ENCODE measurements around the gene RAD51B. TPM values are rescaled to one million over a fixed set of nuclear protein-coding genes. Genes with fewer than 3 reads are reported as not detected.

The RAD51B gene
- total RNA-seq, 1 experiment from 2014 or later = 20.0 TPM

DNA sequence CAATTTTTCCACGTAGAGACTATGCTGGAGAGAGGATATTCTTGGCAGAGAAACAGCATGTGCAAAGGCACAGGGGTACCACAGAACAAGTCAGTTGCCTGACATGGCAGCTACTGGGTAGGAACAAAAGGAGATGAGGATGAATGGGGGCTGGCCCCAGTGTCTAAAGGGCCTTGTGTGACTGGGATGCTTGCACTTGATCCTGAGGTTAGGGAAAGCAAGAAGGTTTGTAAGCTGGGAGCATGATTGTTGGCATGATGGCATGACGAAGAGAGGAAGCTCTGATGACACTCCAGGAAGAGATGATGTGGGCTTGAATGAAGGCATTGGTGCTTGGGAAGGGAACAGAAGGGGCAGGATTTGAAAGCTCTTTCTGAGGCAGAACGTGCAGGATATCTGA, 834.2 kb downstream of the RAD51B start:
- Histone ChIP-seq H3K9me2 (ENCODE audit: insufficient read depth) (no peaks in the 10 kb centered on the region), H3K4me2 (ENCODE audit: low read length) (no peak overlapping the region), H3K4me1 (ENCODE audit: control insufficient read depth in 1 of 2, insufficient read depth in 2 of 2, low read length in 2 of 2) (peaks cover 10 to 12% of the 10 kb centered on the region in 2 experiments; a peak in 2 of 4 replicates), H4K20me1 (ENCODE audit: insufficient read depth) (no peaks in the 10 kb centered on the region), H3K9me3 (ENCODE audit: control insufficient read depth in 1 of 2, insufficient read depth in 1 of 2, low read depth in 1 of 2, low read length in 2 of 2) (no peaks in the 10 kb centered on the region), H3K9ac (ENCODE audit: low read length) (no peak overlapping the region), H2AFZ (ENCODE audit: low read depth, low read length, poor library complexity, severe bottlenecking) (no peak overlapping the region), H3K4me3 (replicated peaks in 1 of 2; ENCODE audit: low read depth in 1 of 2, low read length in 2 of 2) (no peak overlapping the region), H3K27me3 (ENCODE audit: insufficient read depth, low read length) (no peaks in the 10 kb centered on the region), H3K27ac (ENCODE audit: low read depth, low read length) (no peak overlapping the region), H3K79me2 (ENCODE audit: insufficient read depth, low read length) (no peaks in the 10 kb centered on the region), H3K36me3 (ENCODE audit: control insufficient read depth in 1 of 2, insufficient read depth in 2 of 2, low read length in 2 of 2) (no peaks in the 10 kb centered on the region)
- no TSS peak for BruUV-seq (replicated peaks)
- TF ChIP-seq, protein P1, sequence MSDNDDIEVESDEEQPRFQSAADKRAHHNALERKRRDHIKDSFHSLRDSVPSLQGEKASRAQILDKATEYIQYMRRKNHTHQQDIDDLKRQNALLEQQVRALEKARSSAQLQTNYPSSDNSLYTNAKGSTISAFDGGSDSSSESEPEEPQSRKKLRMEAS (IDR thresholded peaks at IDR 0.05) = no peak
- TF ChIP-seq, protein P2, sequence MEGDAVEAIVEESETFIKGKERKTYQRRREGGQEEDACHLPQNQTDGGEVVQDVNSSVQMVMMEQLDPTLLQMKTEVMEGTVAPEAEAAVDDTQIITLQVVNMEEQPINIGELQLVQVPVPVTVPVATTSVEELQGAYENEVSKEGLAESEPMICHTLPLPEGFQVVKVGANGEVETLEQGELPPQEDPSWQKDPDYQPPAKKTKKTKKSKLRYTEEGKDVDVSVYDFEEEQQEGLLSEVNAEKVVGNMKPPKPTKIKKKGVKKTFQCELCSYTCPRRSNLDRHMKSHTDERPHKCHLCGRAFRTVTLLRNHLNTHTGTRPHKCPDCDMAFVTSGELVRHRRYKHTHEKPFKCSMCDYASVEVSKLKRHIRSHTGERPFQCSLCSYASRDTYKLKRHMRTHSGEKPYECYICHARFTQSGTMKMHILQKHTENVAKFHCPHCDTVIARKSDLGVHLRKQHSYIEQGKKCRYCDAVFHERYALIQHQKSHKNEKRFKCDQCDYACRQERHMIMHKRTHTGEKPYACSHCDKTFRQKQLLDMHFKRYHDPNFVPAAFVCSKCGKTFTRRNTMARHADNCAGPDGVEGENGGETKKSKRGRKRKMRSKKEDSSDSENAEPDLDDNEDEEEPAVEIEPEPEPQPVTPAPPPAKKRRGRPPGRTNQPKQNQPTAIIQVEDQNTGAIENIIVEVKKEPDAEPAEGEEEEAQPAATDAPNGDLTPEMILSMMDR (IDR thresholded peaks at IDR 0.05 in 2 of 3, conservative IDR thresholded peaks at IDR 0.05 in 1 of 3; ENCODE audit: borderline replicate concordance in 1 of 3, insufficient read depth in 1 of 3, low read depth in 2 of 3, low read length in 2 of 3) = no peak
- TF ChIP-seq CEBPB (IDR thresholded peaks at IDR 0.05; ENCODE audit: low read depth) (no peak), ELF1 (IDR thresholded peaks at IDR 0.05; ENCODE audit: borderline replicate concordance, low read depth) (no peak), CBX3 (IDR thresholded peaks at IDR 0.05; ENCODE audit: low read depth) (no peak), RAD21 (IDR thresholded peaks at IDR 0.05; ENCODE audit: low read depth) (no peak), POLR2AphosphoS5 (IDR thresholded peaks at IDR 0.05; ENCODE audit: low read depth, low read length) (no peak)
- TF ChIP-seq, protein P3, sequence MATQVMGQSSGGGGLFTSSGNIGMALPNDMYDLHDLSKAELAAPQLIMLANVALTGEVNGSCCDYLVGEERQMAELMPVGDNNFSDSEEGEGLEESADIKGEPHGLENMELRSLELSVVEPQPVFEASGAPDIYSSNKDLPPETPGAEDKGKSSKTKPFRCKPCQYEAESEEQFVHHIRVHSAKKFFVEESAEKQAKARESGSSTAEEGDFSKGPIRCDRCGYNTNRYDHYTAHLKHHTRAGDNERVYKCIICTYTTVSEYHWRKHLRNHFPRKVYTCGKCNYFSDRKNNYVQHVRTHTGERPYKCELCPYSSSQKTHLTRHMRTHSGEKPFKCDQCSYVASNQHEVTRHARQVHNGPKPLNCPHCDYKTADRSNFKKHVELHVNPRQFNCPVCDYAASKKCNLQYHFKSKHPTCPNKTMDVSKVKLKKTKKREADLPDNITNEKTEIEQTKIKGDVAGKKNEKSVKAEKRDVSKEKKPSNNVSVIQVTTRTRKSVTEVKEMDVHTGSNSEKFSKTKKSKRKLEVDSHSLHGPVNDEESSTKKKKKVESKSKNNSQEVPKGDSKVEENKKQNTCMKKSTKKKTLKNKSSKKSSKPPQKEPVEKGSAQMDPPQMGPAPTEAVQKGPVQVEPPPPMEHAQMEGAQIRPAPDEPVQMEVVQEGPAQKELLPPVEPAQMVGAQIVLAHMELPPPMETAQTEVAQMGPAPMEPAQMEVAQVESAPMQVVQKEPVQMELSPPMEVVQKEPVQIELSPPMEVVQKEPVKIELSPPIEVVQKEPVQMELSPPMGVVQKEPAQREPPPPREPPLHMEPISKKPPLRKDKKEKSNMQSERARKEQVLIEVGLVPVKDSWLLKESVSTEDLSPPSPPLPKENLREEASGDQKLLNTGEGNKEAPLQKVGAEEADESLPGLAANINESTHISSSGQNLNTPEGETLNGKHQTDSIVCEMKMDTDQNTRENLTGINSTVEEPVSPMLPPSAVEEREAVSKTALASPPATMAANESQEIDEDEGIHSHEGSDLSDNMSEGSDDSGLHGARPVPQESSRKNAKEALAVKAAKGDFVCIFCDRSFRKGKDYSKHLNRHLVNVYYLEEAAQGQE (IDR thresholded peaks at IDR 0.05; ENCODE audit: low read depth) = no peak
- TF ChIP-seq, protein P4, sequence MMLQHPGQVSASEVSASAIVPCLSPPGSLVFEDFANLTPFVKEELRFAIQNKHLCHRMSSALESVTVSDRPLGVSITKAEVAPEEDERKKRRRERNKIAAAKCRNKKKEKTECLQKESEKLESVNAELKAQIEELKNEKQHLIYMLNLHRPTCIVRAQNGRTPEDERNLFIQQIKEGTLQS (IDR thresholded peaks at IDR 0.05) = no peak
- DNase-seq (ENCODE audit: low read depth, low spot score) = no peak
- CTCF ChIA-PET = no interaction called here
- intact Hi-C loops (cut with micrococcal nuclease) = no loop called here
- POLR2A ChIA-PET = no interaction called here
- ATAC-seq = no peak
- RAD21 ChIA-PET (ENCODE audit: low non-redundant PET in 1 of 2, low total read pairs in 2 of 2, uncharacterized antibody in 2 of 2, unreplicated experiment in 2 of 2) = no interaction called here

All from HCT116 (cell line).